Kidney (tissue), 14 donors: ENCODE data around the gene SLC2A1. TPM values are rescaled to one million over a fixed set of nuclear protein-coding genes. Genes with fewer than 3 reads are reported as not detected.

ENCODE experiments used
- DNase-seq, 5 donors: peaks; one replicate each; pipeline ENCODE4 v3.0.0-alpha.2; 2013 to 2020
- FAIRE-seq: peaks from 2 replicates; lab custom pipeline; 2012; peaks lifted over from hg19 to GRCh38; lab: Jason Lieb, UNC
- H3K27ac ChIP-seq, 2 donors: one replicate each; pipeline ENCODE4 v1.7.0; 2013; ENCODE audit warnings: low read depth in 2 of 2, low read length in 2 of 2, inconsistent platforms in 1 of 2
- H3K27me3 ChIP-seq: one replicate; pipeline ENCODE4 v1.7.1; 2013; ENCODE audit warnings: low read length, inconsistent platforms; ENCODE audit not compliant: control insufficient read depth, insufficient read depth
- H3K36me3 ChIP-seq, 3 donors: one replicate each; pipeline versions ENCODE4 v1.7.0 to v1.7.1; 2013; ENCODE audit warnings: low read length in 3 of 3, control low read depth in 1 of 3, inconsistent platforms in 1 of 3; ENCODE audit not compliant: insufficient read depth in 3 of 3, control insufficient read depth in 2 of 3
- H3K4me1 ChIP-seq, 3 donors: one replicate each; pipeline versions ENCODE4 v1.7.0 to v1.7.1; 2013; ENCODE audit warnings: low read length in 3 of 3, inconsistent platforms in 1 of 3, low read depth in 1 of 3; ENCODE audit not compliant: control insufficient read depth in 2 of 3, insufficient read depth in 2 of 3
- H3K4me3 ChIP-seq, 3 donors: one replicate each; pipeline versions ENCODE4 v1.7.0 to v1.8.1; 2013; ENCODE audit warnings: low read length in 3 of 3, control low read depth in 1 of 3, inconsistent platforms in 1 of 3
- H3K9ac ChIP-seq, 3 donors: one replicate each; pipeline versions ENCODE4 v1.7.0 to v1.7.1; 2013; ENCODE audit warnings: low read length in 3 of 3, control low read depth in 1 of 3, inconsistent platforms in 1 of 3
- H3K9me3 ChIP-seq, 3 donors: one replicate each; pipeline versions ENCODE4 v1.7.0 to v1.7.1; 2013; ENCODE audit warnings: low read length in 3 of 3, control low read depth in 1 of 3, inconsistent platforms in 1 of 3; ENCODE audit not compliant: control insufficient read depth in 2 of 3, insufficient read depth in 1 of 3
- CTCF ChIP-seq: IDR thresholded peaks from 3 replicates; pipeline ENCODE4 v1.5.1; 2012; ENCODE audit warnings: mild to moderate bottlenecking, moderate library complexity, borderline replicate concordance; ENCODE audit not compliant: insufficient read depth; ENCODE audit errors: extremely low read depth
- intact Hi-C: fragments of 100-400 bp; cut with DNase I; formaldehyde crosslinking; loops from one replicate; pipeline ENCODE4 v1.11.1; 2022
- polyA plus RNA-seq: library from polyadenylated mRNA; stranded (reverse); fragments of 350-450 nt; fragmentation: Illumina TruSeq; extraction: RNeasy Lipid Tissue Mini Kit (QIAGEN cat#74804); gene quantifications from one replicate; pipeline ENCODE4 v1.2.3, GENCODE V29; 2014; ENCODE audit warnings: low read depth, low replicate concordance; ENCODE audit not compliant: insufficient read depth
- total RNA-seq: library from RNA; stranded (reverse); fragmentation: NEBNext Ultra II Directional; extraction: Animal tissue kit (Norgen Biotek cat#: 25700); gene quantifications from one replicate; pipeline ENCODE4 v1.2.1, GENCODE V29; 2021
- donor health status: control.
- donor health status: control.
- donor health status: control.
- donor health status: control.
- donor health status: control.
- donor health status: DM: yes; HTN: yes; CAD: no.
- donor health status: Normal renal cell carcinoma (clear cell type).

Gene SLC2A1
- total and polyA plus RNA-seq, 2 donors from 2014 or later, result 28.6 to 55.9 TPM

- no peak overlapping the region for H3K9ac ChIP-seq
- no peaks in the 10 kb centered on the region for H3K9me3 ChIP-seq
- DNase-seq (no peak), FAIRE-seq (no peak)
- TF ChIP-seq CTCF, result no peak
- intact Hi-C loops, result no loop called here
- no peak overlapping the region for H3K4me3 ChIP-seq
- H3K4me1 ChIP-seq, result peaks cover 2 to 7% (median 4%) of the 10 kb centered on the region in 3 donors
- H3K27ac ChIP-seq, result no peak overlapping the region
- no peaks in the 10 kb centered on the region for H3K27me3 ChIP-seq
- no peaks in the 10 kb centered on the region for H3K36me3 ChIP-seq
Observed at GRCh38 chr1:42965378-42965777, 6.7 kb upstream of the SLC2A1 start.

GRCh38 chr1:42964044-42964812 lies 5.6 kb upstream of the SLC2A1 start:
- H3K9me3 ChIP-seq, result no peaks in the 10 kb centered on the region
- no peak overlapping the region for H3K9ac ChIP-seq
- TF ChIP-seq CTCF, result no peak
- no peak for FAIRE-seq
- H3K4me3 ChIP-seq, result no peak overlapping the region
- no peak for DNase-seq
- no peaks in the 10 kb centered on the region for H3K27me3 ChIP-seq
- intact Hi-C loops, result no loop called here
- no peaks in the 10 kb centered on the region for H3K36me3 ChIP-seq
- H3K27ac ChIP-seq, result no peak overlapping the region
- H3K4me1 ChIP-seq, result peaks cover 2 to 11% (median 4%) of the 10 kb centered on the region in 3 donors

GRCh38 chr1:42963378-42964043 lies 4.8 kb upstream of the SLC2A1 start:
- Histone ChIP-seq H3K9ac (peak overlapping the region in 1 of 3 donors; percentile 24), H3K9me3 (no peaks in the 10 kb centered on the region), H3K27ac (peak overlapping the region; percentile 37 to 57), H3K27me3 (no peaks in the 10 kb centered on the region), H3K4me1 (peaks cover 2 to 13% (median 4%) of the 10 kb centered on the region in 3 donors), H3K4me3 (no peak overlapping the region), H3K36me3 (no peaks in the 10 kb centered on the region)
- DNase-seq, result peak in 1 of 5 donors; percentile 71
- intact Hi-C loops, result no loop called here
- no peak for FAIRE-seq
- no peak for TF ChIP-seq CTCF
